Measurements from ENCODE around the gene SCAMP4.

Gene SCAMP4

DNA sequence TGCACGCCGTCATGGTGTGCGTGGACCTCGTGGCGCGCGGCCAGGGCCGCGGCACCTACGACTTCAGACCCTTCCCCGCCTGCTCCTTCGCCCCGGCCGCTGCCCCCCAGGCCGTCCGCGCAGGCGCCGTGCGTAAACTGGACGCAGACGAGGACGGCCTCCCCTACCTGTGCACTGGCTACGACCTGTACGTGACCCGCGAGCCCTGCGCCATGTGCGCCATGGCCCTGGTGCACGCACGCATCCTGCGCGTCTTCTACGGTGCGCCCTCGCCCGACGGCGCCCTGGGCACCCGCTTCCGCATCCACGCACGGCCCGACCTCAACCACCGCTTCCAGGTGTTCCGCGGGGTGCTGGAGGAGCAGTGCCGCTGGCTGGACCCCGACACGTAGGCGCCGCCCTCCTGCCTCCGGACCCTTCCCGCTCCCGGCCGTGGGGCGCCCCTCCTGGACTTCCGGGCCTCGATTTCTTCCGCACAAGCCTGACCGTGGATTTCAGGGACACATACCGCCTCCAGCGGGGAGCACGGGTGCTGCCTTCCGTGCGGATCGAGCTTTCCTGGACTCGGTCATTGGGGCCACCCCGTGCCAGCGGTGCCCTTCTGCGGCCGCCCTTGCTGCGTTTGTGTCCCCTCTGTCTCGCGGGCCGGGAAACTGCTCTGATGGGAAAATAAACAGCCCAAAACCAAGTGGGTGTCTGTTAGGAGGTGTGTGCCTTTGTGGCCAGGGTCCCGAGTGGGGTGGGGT lies 7.7 kb downstream of the SCAMP4 start:
- no peak for DNase-seq (ENCODE audit: low spot score)

- no peak for DNase-seq (ENCODE audit: low spot score)
Measured at GRCh38 chr19:1913781-1914577, 8.8 kb downstream of the SCAMP4 start.

DNA sequence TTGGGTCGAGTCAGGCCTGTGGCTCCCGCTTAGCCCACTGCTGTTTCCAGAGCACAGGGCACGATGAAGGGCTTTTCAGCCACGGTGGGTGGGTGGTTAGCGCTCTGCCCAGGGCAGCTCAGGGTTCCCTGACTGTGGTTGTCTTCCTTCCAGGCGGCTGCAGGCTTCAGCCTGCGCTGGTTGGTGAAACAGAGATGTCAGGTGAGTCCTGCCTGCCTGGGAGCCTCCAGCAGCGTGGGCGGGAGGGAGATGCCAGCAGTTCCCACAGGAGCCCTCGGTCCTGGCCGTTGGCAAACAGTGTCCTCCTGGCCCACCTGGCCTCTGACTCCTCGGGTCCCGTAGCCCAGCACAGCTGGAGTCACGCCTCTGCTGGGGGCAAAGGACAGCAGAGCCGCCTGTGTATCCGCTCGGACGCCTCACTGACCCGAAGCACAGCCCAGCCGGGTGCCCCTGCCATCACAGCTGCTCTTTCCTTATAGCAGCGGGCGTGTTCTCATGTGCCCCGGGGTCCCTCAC lies 9.7 kb downstream of the SCAMP4 start:
- DNase-seq (ENCODE audit: low spot score), result no peak

GRCh38 chr19:1917146-1917545 lies 11.9 kb downstream of the SCAMP4 start:
- DNase-seq (ENCODE audit: low spot score), result no peak

- DNase-seq (ENCODE audit: low spot score), result no peak
Measured at GRCh38 chr19:1917926-1918325, 12.7 kb downstream of the SCAMP4 start.

DNA sequence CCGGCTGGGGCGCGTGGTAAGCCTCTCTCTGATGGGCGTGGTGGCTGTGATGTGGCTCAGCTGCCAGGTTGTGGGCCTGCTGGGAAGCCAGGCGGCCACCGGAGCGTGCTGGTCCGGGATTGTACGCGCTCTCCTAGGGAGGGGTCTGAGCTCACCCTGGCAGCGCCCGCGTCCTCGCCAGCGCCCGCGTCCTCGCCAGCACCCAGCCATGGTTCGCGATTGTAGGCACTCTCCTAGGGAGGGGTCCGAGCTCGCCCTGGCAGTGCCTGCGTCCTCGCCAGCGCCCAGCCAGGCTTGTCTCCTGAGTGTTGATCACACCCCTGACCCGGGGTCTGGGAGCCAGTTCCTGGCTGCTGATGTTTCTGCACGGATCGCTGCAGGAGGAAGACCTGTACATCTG lies 13.8 kb downstream of the SCAMP4 start:
- DNase-seq (ENCODE audit: low spot score), result no peak

DNA sequence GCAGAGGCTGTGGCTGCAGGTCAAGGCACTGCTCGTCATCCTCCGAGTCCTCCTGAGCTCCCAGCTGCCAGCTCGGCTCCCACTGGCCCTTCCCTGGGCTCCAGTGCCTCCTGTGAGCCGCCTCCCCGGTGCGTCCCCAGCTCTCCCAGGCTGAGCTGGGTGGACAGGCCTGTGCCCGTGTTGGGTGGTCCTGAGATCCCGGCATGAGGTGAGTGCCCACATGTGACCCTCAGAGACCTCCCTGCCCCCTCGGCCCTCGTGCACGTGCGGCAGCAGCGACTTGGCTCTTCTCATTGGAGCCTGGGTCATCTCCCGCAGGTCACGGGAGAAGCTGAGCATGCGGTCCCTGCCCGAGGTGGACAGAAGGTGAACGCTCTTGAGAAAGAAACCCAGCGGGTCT lies 15.4 kb downstream of the SCAMP4 start:
- no peak for DNase-seq (ENCODE audit: low spot score)

GRCh38 chr19:1921326-1921725 lies 16.1 kb downstream of the SCAMP4 start:
- no peak for DNase-seq (ENCODE audit: low spot score)

DNA sequence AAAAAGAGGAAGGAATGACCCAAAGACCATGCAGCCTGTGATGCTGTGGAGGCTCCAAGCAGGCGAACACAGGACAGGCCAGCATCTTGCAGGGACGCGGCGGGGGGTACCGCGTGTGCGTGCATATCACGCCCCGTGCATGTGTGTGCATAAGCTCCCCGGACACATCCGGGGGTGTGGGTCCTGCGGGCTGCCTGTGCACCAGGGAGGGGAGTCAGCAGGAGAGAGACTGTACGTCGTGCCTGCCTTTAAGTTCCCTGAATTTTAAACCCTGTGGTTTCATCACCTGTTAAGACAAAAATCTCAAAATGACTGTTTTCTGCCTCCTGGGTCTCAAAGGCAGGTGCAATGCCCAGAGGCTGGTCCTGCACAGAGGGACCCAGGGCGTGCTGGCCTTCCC lies 16.6 kb downstream of the SCAMP4 start:
- no peak for DNase-seq (ENCODE audit: low spot score)

DNA sequence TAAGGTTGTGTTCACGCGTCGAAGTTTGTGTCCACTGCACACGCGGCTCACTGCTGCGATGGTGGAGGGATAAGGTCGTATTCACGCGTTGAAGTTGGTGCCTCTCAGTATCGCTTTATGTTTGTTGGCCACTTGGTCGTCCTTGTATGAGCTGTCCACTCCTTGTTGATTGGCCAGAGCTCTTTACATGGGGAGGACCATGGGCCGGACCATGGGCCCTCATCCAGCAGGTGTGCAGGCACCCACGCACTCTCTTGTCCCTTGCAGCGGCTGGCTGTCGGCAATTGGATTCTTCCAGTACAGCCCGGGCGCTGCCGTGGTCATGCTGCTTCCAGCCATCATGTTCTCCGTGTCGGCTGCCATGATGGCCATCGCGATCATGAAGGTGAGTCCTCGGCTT lies 17.6 kb downstream of the SCAMP4 start:
- DNase-seq (ENCODE audit: low spot score), result no peak

DNA sequence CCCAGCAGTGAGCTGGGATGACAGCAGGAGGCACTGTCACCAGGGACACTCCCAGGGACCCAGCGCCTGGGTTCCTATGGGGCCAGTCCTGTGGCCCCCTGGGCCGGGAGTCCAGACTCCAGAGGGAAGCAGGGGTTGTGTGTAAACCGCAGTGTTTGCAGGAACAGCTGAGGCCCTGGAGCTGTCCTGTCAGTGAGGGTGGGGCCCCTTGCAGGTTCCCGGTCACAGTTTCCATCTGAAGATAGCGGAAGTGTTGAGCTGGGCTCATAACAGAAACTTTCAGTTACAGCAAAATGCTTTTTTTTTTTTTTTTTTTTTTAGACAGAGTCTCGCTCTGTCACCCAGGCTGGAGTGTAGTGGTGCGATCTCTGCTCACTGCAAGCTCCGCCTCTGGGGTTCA lies 18.1 kb downstream of the SCAMP4 start:
- DNase-seq (ENCODE audit: low spot score), result peak; percentile 48

GRCh38 chr19:1924320-1924961 lies 19.2 kb downstream of the SCAMP4 start:
- no peak for DNase-seq (ENCODE audit: low spot score)

- no peak for DNase-seq (ENCODE audit: low spot score)
Measured at GRCh38 chr19:1925544-1925943, 20.3 kb downstream of the SCAMP4 start.

DNA sequence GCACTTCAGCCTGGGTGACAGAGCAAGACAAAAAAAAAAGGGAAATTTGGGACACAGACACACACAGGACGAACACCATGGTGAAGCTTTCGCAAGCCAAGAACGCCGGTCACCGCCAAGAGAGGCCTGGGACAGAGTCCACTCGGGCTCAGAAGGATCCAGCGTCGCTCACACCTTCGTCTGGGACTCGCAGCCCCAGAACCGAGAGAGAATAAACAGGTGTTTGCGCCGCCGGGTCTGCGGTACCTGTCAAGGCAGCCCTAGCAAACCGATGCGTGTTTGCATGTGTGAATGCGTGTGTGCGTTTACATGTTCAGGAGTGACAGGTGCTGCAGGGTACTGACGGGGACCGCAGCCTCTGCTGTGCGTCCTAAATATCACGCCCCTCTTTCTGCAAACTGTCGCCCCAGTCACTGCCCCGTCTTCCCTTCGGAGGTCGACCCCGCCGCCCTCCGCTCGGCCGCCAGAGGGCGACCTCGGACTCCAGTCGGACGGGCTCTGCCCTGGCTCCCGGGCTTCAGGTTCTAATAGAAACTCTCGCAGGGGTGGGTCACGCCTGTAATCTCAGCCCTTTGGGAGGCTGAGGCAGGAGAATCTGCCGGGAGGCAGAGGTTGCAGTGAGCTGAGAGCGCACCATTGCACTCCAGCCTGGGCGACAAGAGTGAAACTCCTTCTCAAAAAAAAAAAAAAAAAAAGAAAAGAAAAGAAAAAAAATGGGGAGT lies 24.0 kb downstream of the SCAMP4 start:
- peak; percentile 90 for DNase-seq (ENCODE audit: low spot score)

GRCh38 chr19:1931445-1931844 lies 26.2 kb downstream of the SCAMP4 start:
- DNase-seq (ENCODE audit: low spot score), result no peak

- no peak for DNase-seq (ENCODE audit: low spot score)
Measured at GRCh38 chr19:1932395-1932794, 27.2 kb downstream of the SCAMP4 start.

DNA sequence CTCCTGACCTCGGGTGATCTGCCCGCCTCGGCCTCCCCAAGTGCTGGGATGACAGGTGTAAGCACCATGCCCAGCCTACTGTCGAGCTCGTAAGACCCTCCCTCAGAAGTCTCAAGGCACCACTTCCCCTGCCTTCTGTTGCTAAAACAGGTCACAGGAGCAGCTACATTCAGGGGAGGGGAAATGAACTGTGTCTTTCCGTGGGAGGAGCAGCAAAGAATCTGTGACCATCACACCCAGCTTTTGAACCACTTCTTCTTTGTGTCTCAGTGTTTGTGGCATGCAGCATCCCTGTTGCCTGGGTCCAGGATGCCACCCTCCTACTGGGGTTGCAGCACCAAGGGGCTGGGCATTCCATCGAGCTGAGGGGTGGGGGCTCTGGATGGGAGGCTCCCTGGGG lies 28.0 kb downstream of the SCAMP4 start:
- no peak for DNase-seq (ENCODE audit: low spot score)

- DNase-seq (ENCODE audit: low spot score), result no peak
Measured at GRCh38 chr19:1933942-1934341, 28.7 kb downstream of the SCAMP4 start.

DNA sequence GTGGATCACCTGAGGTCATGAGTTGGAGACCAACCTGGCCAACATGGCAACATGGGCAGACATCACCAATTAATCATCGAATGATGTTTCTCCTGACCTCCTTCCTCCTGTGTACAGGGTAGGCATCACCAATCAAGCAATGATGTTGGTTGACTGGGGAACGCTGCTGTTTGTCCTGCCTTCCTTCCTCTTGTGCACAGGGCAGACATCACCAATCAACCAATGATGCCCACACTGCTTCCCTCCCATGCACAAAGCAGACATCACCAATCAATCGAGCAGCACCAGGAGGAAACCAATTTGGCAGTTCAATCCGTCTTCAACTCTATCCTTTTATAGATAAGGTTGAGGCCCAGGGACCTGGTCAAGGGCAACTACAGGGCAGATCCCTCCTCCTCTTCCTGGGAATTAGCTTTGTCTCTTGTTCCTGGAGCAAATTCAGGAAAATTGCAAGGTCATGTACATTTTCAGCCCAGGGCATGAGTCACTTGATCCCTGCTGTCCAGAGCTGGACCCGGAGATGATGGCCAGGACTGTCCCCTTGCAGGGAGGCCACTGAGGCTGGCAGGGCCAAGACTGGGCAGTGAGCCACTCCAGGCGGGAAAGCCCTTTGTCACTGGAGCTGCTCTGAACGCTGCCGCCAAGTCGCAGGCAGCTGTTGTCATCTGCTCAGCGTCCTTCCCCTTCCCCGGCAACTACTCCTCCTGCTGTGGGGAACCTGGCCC lies 30.4 kb downstream of the SCAMP4 start:
- DNase-seq (ENCODE audit: low spot score), result peak; percentile 58

GRCh38 chr19:1936430-1936829 lies 31.2 kb downstream of the SCAMP4 start:
- no peak for DNase-seq (ENCODE audit: low spot score)

- DNase-seq (ENCODE audit: low spot score), result peak; percentile 32
Measured at GRCh38 chr19:1936916-1937610, 31.9 kb downstream of the SCAMP4 start.
